Measurements from ENCODE around the gene TNRC18. TPM values are rescaled to one million over a fixed set of nuclear protein-coding genes. Genes with fewer than 3 reads are reported as not detected.
"Not testable (repeated sequence)": the region's sequence is repeated elsewhere in the genome, so short reads cannot be mapped to it uniquely, and the experiment has no call there.

The TNRC18 gene
- total RNA-seq, 3 donors from 2014 or later (not counting 1 experiment from before 2014, with no cell fraction given), result 111 to 127 (median 124) TPM

- TF ChIP-seq CTCF (IDR thresholded peaks at IDR 0.05), result no peak
- Mint-ChIP-seq H3K27ac (peak overlapping the region; percentile 46 to 83), H3K9me3 (no peaks in the 10 kb centered on the region), H3K36me3 (no peaks in the 10 kb centered on the region), H3K27me3 (ENCODE audit: low read depth in 2 of 2) (peaks cover 0 to 10% of the 10 kb centered on the region in 2 donors), H3K4me1 (peaks cover 7 to 23% of the 10 kb centered on the region in 2 donors), H3K4me3 (peak overlapping the region; percentile 89)
- no peaks in the 10 kb centered on the region for H3K36me3 ChIP-seq (ENCODE audit: control insufficient read depth, insufficient read depth, low read length)
- intact Hi-C loops (cut with micrococcal nuclease), result no loop called here
- H3K27me3 ChIP-seq (ENCODE audit: control insufficient read depth, insufficient read depth, low read length), result peaks cover 5% of the 10 kb centered on the region
- 14% methylated on average over 24 of the region's 29 CpGs for WGBS (ENCODE audit: insufficient coverage)
- peaks cover 21% of the 10 kb centered on the region for H3K4me1 ChIP-seq (ENCODE audit: control insufficient read depth, insufficient read depth, low read length)
- H3K4me3 ChIP-seq (ENCODE audit: low read length), result no peak overlapping the region
- H3K27ac ChIP-seq (ENCODE audit: low read length), result no peak overlapping the region
- H3K9me3 ChIP-seq (ENCODE audit: control insufficient read depth, insufficient read depth, low read length), result no peaks in the 10 kb centered on the region
- DNase-seq (peak in 1 of 2 donors; percentile 33), ATAC-seq (peak in 2 of 3 donors; percentile 14 to 30)
Observed at GRCh38 chr7:5296015-5296610, 127.5 kb downstream of the TNRC18 start.

- ATAC-seq (no peak), DNase-seq (no peak)
- WGBS (ENCODE audit: insufficient coverage), result 78% methylated on average over 33 of the region's 33 CpGs
- Histone ChIP-seq H3K9me3 (ENCODE audit: control insufficient read depth, insufficient read depth, low read length) (no peaks in the 10 kb centered on the region), H3K27ac (ENCODE audit: low read length) (no peak overlapping the region), H3K36me3 (ENCODE audit: control insufficient read depth, insufficient read depth, low read length) (no peaks in the 10 kb centered on the region), H3K4me3 (ENCODE audit: low read length) (no peak overlapping the region), H3K4me1 (ENCODE audit: control insufficient read depth, insufficient read depth, low read length) (peaks cover 21% of the 10 kb centered on the region), H3K27me3 (ENCODE audit: control insufficient read depth, insufficient read depth, low read length) (peaks cover 5% of the 10 kb centered on the region)
- Mint-ChIP-seq H3K9me3 (no peaks in the 10 kb centered on the region), H3K4me3 (peak overlapping the region; percentile 89), H3K36me3 (no peaks in the 10 kb centered on the region), H3K27me3 (ENCODE audit: low read depth in 2 of 2) (peaks cover 0 to 9% of the 10 kb centered on the region in 2 donors), H3K4me1 (peaks cover 7 to 23% of the 10 kb centered on the region in 2 donors), H3K27ac (peak overlapping the region; percentile 46 to 83)
- intact Hi-C loops (cut with micrococcal nuclease), result no loop called here
- no peak for TF ChIP-seq CTCF (IDR thresholded peaks at IDR 0.05)
Observed at GRCh38 chr7:5295039-5296014, 128.3 kb downstream of the TNRC18 start.

GRCh38 chr7:5294169-5294987, 129.3 kb downstream of the TNRC18 start:
- no peaks in the 10 kb centered on the region for H3K36me3 Mint-ChIP-seq
- no peaks in the 10 kb centered on the region for H3K9me3 Mint-ChIP-seq
- no peak overlapping the region for H3K4me3 Mint-ChIP-seq
- Histone ChIP-seq H3K4me1 (ENCODE audit: control insufficient read depth, insufficient read depth, low read length) (peaks cover 21% of the 10 kb centered on the region), H3K4me3 (ENCODE audit: low read length) (no peak overlapping the region), H3K9me3 (ENCODE audit: control insufficient read depth, insufficient read depth, low read length) (no peaks in the 10 kb centered on the region), H3K27me3 (ENCODE audit: control insufficient read depth, insufficient read depth, low read length) (peaks cover 5% of the 10 kb centered on the region), H3K27ac (ENCODE audit: low read length) (no peak overlapping the region), H3K36me3 (ENCODE audit: control insufficient read depth, insufficient read depth, low read length) (no peaks in the 10 kb centered on the region)
- H3K4me1 Mint-ChIP-seq, result peaks cover 7 to 23% of the 10 kb centered on the region in 2 donors
- no peak for TF ChIP-seq CTCF (IDR thresholded peaks at IDR 0.05)
- ATAC-seq (no peak), DNase-seq (no peak)
- intact Hi-C loops (cut with micrococcal nuclease), result no loop called here
- 94% methylated on average over 14 of the region's 14 CpGs for WGBS (ENCODE audit: insufficient coverage)
- peaks cover 0 to 9% of the 10 kb centered on the region in 2 donors for H3K27me3 Mint-ChIP-seq (ENCODE audit: low read depth in 2 of 2)
- no peak overlapping the region for H3K27ac Mint-ChIP-seq

- H3K27ac Mint-ChIP-seq; intact Hi-C loops (cut with micrococcal nuclease); H3K9me3 Mint-ChIP-seq; H3K27ac ChIP-seq (ENCODE audit: low read length); H3K36me3 ChIP-seq (ENCODE audit: control insufficient read depth, insufficient read depth, low read length); H3K4me3 Mint-ChIP-seq; H3K9me3 ChIP-seq (ENCODE audit: control insufficient read depth, insufficient read depth, low read length); H3K4me1 ChIP-seq (ENCODE audit: control insufficient read depth, insufficient read depth, low read length); H3K4me1 Mint-ChIP-seq; H3K4me3 ChIP-seq (ENCODE audit: low read length); H3K27me3 ChIP-seq (ENCODE audit: control insufficient read depth, insufficient read depth, low read length); H3K27me3 Mint-ChIP-seq (ENCODE audit: low read depth in 2 of 2); DNase-seq; ATAC-seq; H3K36me3 Mint-ChIP-seq: not testable (repeated sequence)
- 80% methylated on average over 15 of the region's 15 CpGs for WGBS (ENCODE audit: insufficient coverage)
Observed at GRCh38 chr7:5291711-5292335, 131.8 kb downstream of the TNRC18 start.

Measured in natural killer cell (primary cell).